Measurements from ENCODE around the gene MAOA.

DNA sequence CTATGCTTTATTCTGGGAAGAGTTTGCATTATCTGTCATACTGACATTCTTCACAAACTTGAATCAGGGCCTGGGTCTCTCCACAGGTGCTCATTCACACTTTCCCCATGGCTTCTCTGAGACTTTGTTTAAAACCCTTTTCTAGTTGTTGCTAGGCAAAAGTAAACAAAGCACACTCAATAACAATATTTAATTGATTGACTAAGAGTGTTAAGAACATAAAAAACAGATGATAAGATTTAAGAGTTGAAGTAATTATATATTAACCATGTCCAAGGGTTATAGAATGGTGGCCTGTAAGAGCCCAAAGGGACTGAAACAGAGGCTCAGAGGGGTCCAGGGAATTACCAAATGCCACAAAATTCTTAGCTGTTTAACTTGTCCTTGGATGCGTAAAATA, 7.1 kb downstream of the MAOA start:
- TF ChIP-seq, protein P1, sequence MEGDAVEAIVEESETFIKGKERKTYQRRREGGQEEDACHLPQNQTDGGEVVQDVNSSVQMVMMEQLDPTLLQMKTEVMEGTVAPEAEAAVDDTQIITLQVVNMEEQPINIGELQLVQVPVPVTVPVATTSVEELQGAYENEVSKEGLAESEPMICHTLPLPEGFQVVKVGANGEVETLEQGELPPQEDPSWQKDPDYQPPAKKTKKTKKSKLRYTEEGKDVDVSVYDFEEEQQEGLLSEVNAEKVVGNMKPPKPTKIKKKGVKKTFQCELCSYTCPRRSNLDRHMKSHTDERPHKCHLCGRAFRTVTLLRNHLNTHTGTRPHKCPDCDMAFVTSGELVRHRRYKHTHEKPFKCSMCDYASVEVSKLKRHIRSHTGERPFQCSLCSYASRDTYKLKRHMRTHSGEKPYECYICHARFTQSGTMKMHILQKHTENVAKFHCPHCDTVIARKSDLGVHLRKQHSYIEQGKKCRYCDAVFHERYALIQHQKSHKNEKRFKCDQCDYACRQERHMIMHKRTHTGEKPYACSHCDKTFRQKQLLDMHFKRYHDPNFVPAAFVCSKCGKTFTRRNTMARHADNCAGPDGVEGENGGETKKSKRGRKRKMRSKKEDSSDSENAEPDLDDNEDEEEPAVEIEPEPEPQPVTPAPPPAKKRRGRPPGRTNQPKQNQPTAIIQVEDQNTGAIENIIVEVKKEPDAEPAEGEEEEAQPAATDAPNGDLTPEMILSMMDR (IDR thresholded peaks at IDR 0.05; ENCODE audit: insufficient read depth, low read length, poor library complexity, severe bottlenecking) = no peak
- no peak for TF ChIP-seq EZH2phosphoT487 (conservative IDR thresholded peaks at IDR 0.05; ENCODE audit: low read length)
